NOMO-1 treated with DMSO at 0.1 percent for 48 hours (cell line): ENCODE data around the gene LAIR1.

Experiments used
- DNase-seq: peaks from one replicate; lab custom pipeline; 2025; ENCODE audit not compliant: unreplicated experiment; lab: John Stamatoyannopoulos, UW

The LAIR1 gene

DNA sequence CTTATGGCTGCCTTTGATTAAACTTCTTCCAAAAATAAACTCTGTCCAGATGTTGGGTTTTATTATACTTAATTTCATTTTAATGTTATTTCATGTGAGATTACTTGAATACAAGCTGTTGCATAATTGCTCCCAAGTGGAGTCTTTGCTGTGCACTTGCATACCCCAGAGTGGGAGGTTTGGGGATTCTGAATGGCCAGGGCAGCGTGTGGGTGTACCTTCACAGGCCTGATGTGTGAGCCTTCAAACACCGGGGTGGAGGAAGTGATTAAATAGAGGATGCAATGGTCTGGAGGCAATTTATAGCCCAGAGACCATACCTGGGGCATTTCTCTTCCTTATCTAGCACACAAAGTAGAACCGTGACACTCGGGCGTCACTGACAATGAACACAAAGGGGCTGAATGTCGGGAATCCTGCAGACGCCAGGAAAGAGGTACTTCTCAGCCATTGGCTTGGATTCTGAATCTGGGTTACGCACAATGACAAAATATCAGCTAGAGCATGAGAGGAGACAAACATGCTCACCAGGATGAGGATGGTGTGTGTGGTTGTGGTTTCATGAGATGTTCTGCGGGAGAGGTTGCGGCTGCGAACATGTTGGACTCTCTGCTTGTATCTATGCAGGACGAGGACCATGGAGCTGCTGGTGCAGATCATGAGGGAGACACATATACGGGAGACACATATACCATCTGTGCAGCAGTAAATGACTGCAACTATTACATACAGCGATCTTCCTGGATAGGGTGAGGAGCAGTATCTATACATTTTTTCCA lies 44.6 kb downstream of the LAIR1 start:
- no peak for DNase-seq

DNA sequence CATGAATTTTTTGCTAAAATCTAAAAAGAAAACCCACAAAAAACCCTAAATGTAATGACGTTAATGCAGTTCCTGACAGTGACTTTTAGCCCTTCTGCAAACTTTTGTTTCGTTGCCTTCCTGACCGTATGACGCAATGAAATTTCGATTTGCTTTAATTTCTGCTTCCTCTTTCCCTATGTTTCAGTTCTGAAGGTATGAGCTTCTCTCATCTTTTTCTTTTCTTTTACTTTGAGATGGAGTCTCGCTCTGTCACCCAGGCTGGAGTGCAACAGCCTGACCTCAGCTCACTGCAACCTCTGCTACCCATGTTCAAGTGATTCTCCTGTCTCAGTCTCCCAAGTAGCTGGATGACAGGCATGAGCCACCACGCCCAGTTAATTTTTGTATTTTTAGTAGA lies 45.7 kb downstream of the LAIR1 start:
- peak; percentile 94 for DNase-seq

DNA sequence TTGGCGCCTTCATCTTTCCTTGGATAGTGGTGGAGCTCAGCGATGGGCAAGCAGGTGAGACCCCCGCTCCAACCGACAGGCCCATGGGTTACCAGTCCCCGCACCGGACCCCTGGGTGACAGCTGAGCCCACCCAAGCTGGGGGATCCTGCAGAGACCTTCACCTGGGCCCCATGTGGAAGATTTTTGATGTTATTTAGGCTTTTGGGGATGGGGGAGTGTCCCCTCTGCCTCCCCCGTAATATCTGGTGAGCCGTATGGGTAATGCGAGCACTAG lies 46.8 kb downstream of the LAIR1 start:
- no peak for DNase-seq

DNA sequence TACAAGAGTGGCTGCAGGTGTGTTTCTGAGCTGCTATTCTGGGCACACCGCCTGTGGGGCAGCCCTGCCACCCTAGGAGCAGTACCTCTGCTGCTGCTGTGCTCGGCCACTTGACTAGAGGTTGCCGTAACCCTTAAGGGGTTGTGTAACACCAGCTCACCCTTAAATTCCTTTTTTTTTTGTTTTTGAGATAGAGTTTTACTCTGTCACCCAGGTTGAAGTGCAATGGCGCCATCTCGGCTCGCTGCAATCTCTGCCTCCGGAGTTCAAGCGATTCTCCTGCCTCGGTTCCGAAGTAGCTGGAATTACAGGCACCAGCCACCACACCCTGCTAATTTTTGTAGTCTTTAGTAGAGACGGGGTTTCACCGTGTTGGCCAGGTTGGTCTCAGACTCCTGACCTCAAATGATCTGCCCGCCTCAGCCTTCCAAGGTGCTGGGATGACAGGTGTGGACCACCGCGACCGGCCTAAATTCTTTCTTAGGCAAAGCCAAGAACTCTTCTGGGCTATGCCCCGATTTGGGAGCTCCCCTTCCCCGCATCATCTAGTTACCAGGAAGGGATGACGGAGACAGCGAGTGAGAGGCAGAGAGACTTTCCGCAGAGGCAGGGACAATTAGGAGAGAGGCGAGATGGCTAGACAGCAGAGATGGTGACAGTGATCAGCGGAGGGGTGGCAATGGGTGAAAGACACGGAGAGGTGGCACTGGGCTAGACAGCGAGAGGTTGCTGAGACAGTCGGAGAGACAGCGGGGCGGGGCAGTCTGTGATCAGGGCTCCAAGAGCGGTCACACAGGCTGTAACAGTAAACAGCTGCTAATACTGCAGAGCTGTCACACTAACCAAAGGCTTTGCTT lies 47.4 kb downstream of the LAIR1 start:
- DNase-seq = peak; percentile 85

DNA sequence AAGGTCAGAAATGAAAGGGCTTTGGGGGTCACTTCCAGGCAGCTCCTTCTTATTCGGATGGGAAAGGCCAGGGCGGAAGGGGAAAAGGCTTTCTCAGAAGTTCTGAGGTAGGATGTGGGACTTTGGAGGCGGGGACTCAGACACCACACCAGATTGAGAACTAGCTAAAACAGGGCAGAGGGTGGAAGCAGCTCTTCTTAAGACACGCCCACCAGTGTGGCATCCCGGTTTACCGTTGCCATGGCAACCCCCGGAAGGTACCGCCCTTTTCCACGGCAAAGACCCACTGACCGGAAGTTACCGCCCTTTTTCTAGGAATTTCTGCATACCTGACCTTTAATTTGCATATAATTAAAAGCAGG lies 48.0 kb downstream of the LAIR1 start:
- peak; percentile 79 for DNase-seq

DNA sequence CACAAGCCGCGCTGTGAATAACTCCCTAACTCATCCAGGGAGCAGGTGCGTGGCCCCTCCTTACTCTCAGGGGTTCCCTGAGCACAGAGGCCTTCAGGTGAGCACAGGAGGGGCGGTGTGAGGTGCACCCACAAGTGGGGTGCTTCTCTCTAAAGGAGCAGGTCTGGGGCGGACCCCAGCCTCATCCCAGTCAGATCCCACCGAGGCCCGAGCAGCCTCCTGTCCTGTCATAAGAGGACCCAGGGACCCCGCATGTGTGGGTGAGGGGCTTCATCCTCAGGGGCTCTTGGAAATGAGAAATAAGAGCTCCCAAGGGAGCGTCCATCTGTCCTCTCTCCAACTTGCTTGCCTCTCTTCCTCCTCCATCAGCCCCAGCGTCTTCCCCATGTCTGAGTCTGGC lies 48.8 kb downstream of the LAIR1 start:
- DNase-seq = no peak

DNA sequence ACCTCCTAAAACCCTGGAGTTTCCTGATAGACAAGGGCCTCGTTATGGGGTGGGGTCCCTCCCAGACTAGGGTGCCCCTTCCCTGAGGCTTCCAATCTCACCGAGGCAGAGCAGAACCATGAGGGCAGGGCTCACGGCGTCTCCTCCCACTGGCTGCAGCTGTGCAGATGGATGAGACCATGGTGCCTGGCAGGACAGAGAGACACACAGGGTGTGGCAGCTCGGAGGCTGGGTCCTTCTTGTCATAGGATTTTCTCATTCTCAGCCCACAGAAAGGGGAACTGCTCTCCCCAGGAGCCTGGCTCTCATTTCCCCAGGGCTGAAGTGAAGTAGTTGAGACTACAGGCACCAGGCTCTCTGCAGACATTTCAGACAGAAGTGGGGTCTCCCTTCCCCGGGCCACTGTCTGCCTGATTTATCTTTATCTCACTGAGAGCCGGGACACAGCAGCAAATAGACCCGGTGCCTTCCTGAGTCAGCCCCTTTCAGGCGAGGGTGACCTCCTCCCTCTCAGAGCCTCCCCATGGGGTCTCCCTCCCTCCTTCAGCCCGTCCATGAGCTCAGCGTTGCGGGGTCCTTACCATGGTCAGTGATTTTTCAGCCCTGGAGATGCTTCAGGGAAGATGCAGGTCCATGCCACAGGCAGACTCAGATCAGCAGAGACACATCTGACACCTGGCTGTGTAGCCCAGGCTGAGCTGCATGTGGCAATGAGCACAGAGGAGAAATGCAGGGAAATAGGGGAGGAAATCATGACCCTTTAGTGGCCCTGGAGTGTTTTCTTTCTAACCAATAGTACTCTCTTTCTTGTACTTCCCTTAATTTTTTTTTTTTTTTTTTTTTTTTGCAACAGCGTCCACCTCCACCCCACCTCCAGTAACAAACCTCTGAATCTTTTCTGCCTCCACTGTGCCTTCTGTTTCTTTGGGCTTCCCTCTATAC lies 52.0 kb downstream of the LAIR1 start, which contains the start of gene LILRA5:
LILRA5 (minus strand) TSS at position 731 of the 942 bp plus-strand sequence; CDS start at position 584, 147 bp downstream.
- DNase-seq = peak; percentile 90

DNA sequence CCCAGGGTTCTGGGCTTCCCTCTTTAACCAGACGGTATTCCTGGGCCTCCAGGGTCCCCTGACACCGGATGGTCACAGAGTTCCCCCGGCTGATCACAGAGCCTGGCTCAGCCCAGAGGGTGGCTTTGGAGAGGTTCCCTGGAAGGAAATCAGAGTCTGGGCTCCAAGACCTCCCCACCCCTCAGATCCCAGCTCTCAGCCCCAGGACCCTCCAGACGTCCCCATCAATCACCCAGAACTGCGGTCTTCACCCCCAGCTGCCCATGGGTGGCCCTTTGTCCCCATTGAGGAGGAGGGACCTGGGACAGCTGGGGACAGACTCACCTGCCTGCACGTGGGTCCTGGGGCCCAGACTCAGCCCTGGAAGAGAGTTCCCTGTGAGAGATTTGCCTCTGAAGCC lies 52.7 kb downstream of the LAIR1 start:
- DNase-seq = no peak

DNA sequence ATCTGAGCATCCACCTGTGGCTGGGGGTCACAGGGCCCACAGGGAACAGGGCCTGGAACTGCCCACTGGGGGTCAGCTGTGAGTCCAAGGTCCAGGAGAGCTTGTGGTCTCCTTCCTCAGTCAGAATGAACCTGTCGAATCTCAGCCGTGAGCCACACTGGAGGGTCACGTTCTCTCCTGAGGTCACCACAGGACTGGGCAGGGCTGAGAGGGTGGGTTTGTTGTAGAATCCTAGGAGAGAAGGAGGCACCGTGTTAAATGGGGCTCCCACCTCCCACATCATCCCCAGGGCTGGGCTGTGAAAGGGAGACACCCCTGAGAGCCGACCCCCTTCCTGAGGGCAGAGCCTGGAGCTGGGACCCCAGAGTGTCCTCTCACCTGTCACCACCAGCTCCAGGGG lies 53.2 kb downstream of the LAIR1 start:
- DNase-seq = no peak

DNA sequence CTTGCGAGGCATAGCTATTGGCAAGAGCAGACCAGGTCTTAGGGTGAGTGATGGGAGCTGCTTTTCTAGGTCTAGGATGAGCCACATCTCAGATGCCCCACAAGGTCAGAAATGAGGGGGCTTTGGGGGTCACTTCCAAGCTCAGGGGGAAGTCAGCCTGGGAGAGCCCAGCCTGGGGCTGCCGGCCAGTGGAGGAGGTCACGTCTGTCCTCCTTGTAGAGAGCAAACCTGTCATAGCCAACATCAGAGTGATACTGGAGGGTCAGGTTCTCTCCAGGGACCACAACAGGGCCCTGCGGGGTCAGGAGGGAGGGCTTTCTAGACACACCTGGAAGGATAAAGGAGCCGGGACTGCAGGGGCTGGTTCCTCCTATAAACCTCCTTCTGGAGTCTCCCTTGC lies 54.2 kb downstream of the LAIR1 start:
- DNase-seq = no peak

DNA sequence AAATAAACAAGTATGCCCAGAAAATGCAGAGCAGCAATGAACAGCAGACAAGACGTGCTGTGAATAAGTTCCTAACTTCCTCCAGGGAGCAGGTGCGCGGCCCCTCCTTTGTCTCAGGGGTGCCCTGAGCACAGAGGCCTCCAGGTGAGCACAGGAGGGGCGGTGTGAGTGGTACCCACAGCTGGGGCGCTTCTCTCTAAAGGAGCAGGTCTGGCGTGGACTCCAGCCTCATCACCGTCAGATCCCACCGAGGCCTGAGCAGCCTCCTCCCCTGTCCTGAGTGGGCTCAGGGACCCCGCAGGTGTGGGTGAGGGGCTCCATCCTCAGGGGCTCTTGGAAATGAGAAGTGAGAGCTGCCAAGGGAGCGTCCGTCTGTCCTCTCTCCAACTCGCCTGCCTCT lies 54.9 kb downstream of the LAIR1 start:
- no peak for DNase-seq

DNA sequence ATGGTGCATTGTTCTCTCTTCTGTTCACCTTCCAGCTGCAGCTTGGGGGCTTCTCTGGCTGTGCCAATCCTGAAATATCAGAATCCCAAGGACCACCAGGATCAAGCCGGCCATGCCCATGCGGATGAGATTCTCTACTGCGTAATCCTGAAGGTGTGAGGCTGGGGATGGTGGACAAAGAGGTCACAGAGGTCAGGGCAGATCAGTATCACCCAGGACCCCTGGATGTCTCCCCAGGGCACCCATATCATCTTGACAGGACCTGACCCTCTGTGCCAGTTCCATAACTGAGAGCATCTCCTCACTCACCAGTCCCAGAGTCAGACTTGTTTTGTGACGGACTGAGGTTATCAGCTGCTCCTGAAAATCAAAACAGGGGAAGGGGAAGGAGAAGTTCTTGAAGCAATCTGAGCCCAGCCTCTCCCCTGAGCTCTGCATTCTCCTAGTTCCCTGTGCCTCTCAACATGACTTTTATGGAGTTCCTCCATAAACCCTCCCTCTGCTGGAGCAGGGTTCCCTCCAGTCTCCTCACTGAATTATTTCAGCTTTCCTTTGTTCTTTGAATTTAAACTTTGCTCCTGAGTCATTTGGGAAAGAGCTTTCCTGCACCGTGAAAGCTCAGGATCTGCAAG lies 57.2 kb downstream of the LAIR1 start:
- DNase-seq = no peak

DNA sequence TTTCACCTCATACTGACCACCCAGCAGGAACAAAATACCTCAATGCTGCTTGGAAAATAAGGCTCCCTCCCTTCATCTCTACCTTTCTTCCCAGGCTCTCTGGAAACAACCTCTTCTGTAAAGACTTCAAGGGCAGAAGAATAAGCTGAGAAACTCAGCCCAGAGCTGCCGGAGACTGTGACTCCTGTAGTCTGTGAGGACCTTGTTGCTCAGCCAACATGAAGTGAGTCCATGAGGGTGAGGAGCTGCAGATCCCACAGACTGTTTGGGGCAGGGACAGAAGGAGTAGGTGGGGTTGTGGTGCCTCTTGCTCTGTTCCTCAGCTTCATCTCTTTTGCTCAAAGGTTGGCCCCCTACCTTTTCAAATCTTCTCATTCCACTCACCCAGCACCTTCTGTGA lies 59.6 kb downstream of the LAIR1 start:
- DNase-seq = no peak

DNA sequence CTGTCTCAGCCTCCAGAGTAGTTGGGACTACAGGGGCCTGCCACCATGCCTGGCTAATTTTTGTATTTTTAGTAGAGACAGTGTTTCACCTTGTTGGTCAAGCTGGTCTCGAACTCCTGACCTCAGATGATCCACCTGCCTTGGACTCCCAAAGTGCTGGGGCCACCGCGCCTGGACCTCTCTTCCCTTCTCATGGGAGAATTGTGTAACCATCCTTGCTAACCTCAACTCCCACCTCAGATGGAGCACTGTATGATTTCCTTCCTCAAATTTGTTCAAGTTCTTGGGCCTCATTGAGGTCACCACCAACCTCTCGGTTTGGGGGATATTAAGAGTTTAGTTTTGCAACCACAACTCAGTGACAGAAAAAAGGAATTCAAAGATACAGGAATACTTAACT lies 62.5 kb downstream of the LAIR1 start:
- DNase-seq = peak; percentile 96
